Left lung (tissue), 14 donors: ENCODE results near the gene PARP3. TPM values are rescaled to one million over a fixed set of nuclear protein-coding genes. Genes with fewer than 3 reads are reported as not detected.
A peak's percentile ranks its signal among the peaks of the same experiment; 100 is the strongest.

ENCODE experiments used
- ATAC-seq: fragments of 200-7000 bp; cut with Tn5 transposase; one replicate; pipeline ENCODE4 v1.9.1; 2020; ENCODE audit warnings: moderate library complexity
- DNase-seq, 4 donors: peaks; one replicate each; pipeline ENCODE4 v3.0.0-alpha.2; 2013 to 2020
- H3K27ac ChIP-seq, 2 donors: fragments of 200-600 bp; sonication (generic) in 1 of 2; one replicate each; pipeline versions ENCODE4 v1.5.0 to v1.8.0; 2020 to 2021
- H3K27me3 ChIP-seq, 2 donors: fragments of 200-600 bp; sonication (generic) in 1 of 2; one replicate each; pipeline versions ENCODE4 v1.5.0 to v1.8.0; 2020 to 2021
- H3K36me3 ChIP-seq, 2 donors: fragments of 200-600 bp; sonication (generic) in 1 of 2; one replicate each; pipeline versions ENCODE4 v1.5.0 to v1.8.0; 2020 to 2021
- H3K4me1 ChIP-seq, 2 donors: fragments of 200-600 bp; one replicate each; pipeline ENCODE4 v1.8.0; 2021
- H3K4me3 ChIP-seq, 2 donors: fragments of 200-600 bp; sonication (generic) in 1 of 2; one replicate each; pipeline versions ENCODE4 v1.5.0 to v1.8.0; 2020 to 2021; ENCODE audit warnings: mild to moderate bottlenecking in 1 of 2
- H3K9me3 ChIP-seq, 2 donors: fragments of 200-600 bp; sonication (generic) in 1 of 2; one replicate each; pipeline versions ENCODE4 v1.5.0 to v1.8.0; 2020 to 2021
- CTCF ChIP-seq, 2 donors: fragments of 200-600 bp; sonication (generic) in 1 of 2; IDR thresholded peaks; one replicate each; pipeline versions ENCODE4 v1.5.0 to v1.8.0; 2021; ENCODE audit warnings: antibody characterized with exemption in 2 of 2
- intact Hi-C, 2 donors: fragments of 100-400 bp; cut with DNase I; formaldehyde crosslinking; loops; one replicate each; pipeline versions ENCODE4 v1.11.2 to v1.14.2; 2022
- long read RNA-seq, 12 donors: library from polyadenylated mRNA in 2 of 12; unstranded in 2 of 12; transcript quantifications; one replicate each; pipeline ENCODE4 v2.0.0 and lab custom pipeline, GENCODE V29; 2019 to 2026
- polyA plus RNA-seq, 6 donors: library from polyadenylated mRNA; unstranded; fragments of 120-200 nt; gene quantifications; one replicate each; pipeline ENCODE4 v1.2.1, GENCODE V29; 2013; ENCODE audit not compliant: insufficient read length in 6 of 6
- total RNA-seq, 2 donors: library from RNA; stranded (reverse); fragmentation: NEBNext Ultra II Directional; extraction: Animal tissue kit (Norgen Biotek cat#: 25700); gene quantifications; one replicate each; pipeline ENCODE4 v1.2.1, GENCODE V29; 2021
- donor health status: DM: no; HTN: yes; CAD: no.
- donor health status: DM: no; HTN: no; CAD: no.

Gene PARP3
- total RNA-seq, result 10 to 100 TPM; 21.0 to 21.4 TPM
- 10 to 100 TPM; 16.5 to 24.1 (median 19.0) TPM for polyA plus RNA-seq
- long read RNA-seq, donor 1, partial matches to known transcripts, result 0 of 2 reads
- long read RNA-seq, donor 1, other reads (novel, unspliced or antisense), result 0 of 2 reads
- long read RNA-seq, donor 2, partial matches to known transcripts, result 0 of 3 reads
- long read RNA-seq, donor 2, other reads (novel, unspliced or antisense), result 0 of 3 reads
- long read RNA-seq, donor 3, partial matches to known transcripts, result 0 of 2 reads
- long read RNA-seq, donor 3, other reads (novel, unspliced or antisense), result 0 of 2 reads
- long read RNA-seq, donor 4, partial matches to known transcripts, result 14 of 19 reads
- long read RNA-seq, donor 4, other reads (novel, unspliced or antisense), result 3 of 19 reads
- long read RNA-seq, donor 5, partial matches to known transcripts, result 0 of 2 reads
- long read RNA-seq, donor 5, other reads (novel, unspliced or antisense), result 0 of 2 reads
- long read RNA-seq, donor 6, partial matches to known transcripts, result 0 of 1 reads
- long read RNA-seq, donor 6, other reads (novel, unspliced or antisense), result 0 of 1 reads
- long read RNA-seq, donor 7, partial matches to known transcripts, result 0 of 1 reads
- long read RNA-seq, donor 7, other reads (novel, unspliced or antisense), result 0 of 1 reads
- long read RNA-seq, donor 8, partial matches to known transcripts, result 0 of 3 reads
- long read RNA-seq, donor 8, other reads (novel, unspliced or antisense), result 0 of 3 reads
- long read RNA-seq, donor 9, result 0 reads
- long read RNA-seq, donor 10, partial matches to known transcripts, result 3 of 7 reads
- long read RNA-seq, donor 10, other reads (novel, unspliced or antisense), result 3 of 7 reads
- long read RNA-seq, donor 11, partial matches to known transcripts, result 0 of 3 reads
- long read RNA-seq, donor 11, other reads (novel, unspliced or antisense), result 0 of 3 reads
- long read RNA-seq, donor 12, partial matches to known transcripts, result 0 of 3 reads
- long read RNA-seq, donor 12, other reads (novel, unspliced or antisense), result 0 of 3 reads

GRCh38 chr3:51941798-51942602, at the start of gene PARP3, which contains the start of gene RRP9:
Gene PARP3, plus strand, starts transcription at chr3:51942363. Its CDS starts 993 bp downstream, at chr3:51943356.
Gene RRP9, minus strand, starts transcription at chr3:51941904. Its CDS starts 37 bp downstream, at chr3:51941867.
- peak within 1 kb of the TSS; percentile 63 to 86 for H3K4me3 ChIP-seq
- ATAC-seq (peak; percentile 93), DNase-seq (peak; percentile 99 to 100 (median 100))
- intact Hi-C loops, result no loop called here
- H3K9me3 ChIP-seq, result no peaks in the 10 kb centered on the region
- no peaks in the 10 kb centered on the region for H3K27me3 ChIP-seq
- H3K36me3 ChIP-seq, result peaks cover 0 to 25% of the 10 kb centered on the region in 2 donors
- peaks cover 11 to 41% of the 10 kb centered on the region in 2 donors for H3K4me1 ChIP-seq
- H3K27ac ChIP-seq, result peak within 1 kb of the TSS; percentile 88 to 93
- peak; percentile 99 to 100 for TF ChIP-seq CTCF (IDR thresholded peaks at IDR 0.05)

GRCh38 chr3:51894391-51894790, 47.8 kb upstream of the PARP3 start:
- no peaks in the 10 kb centered on the region for H3K36me3 ChIP-seq
- no peak for TF ChIP-seq CTCF (IDR thresholded peaks at IDR 0.05)
- H3K4me3 ChIP-seq, result no peak overlapping the region
- peaks cover 0 to 24% of the 10 kb centered on the region in 2 donors for H3K27me3 ChIP-seq
- H3K9me3 ChIP-seq, result no peaks in the 10 kb centered on the region
- H3K27ac ChIP-seq, result no peak overlapping the region
- DNase-seq, result no peak
- no peaks in the 10 kb centered on the region for H3K4me1 ChIP-seq
- intact Hi-C loops, result no loop called here
- ATAC-seq, result no peak

- intact Hi-C loops, result no loop called here
- no peak for TF ChIP-seq CTCF (IDR thresholded peaks at IDR 0.05)
- ATAC-seq, result no peak
- Histone ChIP-seq H3K9me3 (no peaks in the 10 kb centered on the region), H3K36me3 (no peaks in the 10 kb centered on the region), H3K4me3 (no peak overlapping the region), H3K27ac (no peak overlapping the region), H3K4me1 (no peaks in the 10 kb centered on the region), H3K27me3 (peaks cover 0 to 24% of the 10 kb centered on the region in 2 donors)
- no peak for DNase-seq
Observed at GRCh38 chr3:51894939-51895338, 47.2 kb upstream of the PARP3 start.

GRCh38 chr3:51896607-51897305, 45.4 kb upstream of the PARP3 start:
- no peaks in the 10 kb centered on the region for H3K9me3 ChIP-seq
- DNase-seq, result no peak
- TF ChIP-seq CTCF (IDR thresholded peaks at IDR 0.05), result no peak

More at GRCh38 chr3:51896607-51897305, 45.4 kb upstream of the PARP3 start:
- intact Hi-C loops, result no loop called here
- Histone ChIP-seq H3K27ac (no peak overlapping the region), H3K27me3 (peaks cover 0 to 24% of the 10 kb centered on the region in 2 donors), H3K4me1 (no peaks in the 10 kb centered on the region), H3K4me3 (no peak overlapping the region), H3K36me3 (no peaks in the 10 kb centered on the region)
- no peak for ATAC-seq
